Kidney (tissue), 14 donors: Measurements from ENCODE around the gene TSPAN15. TPM values are rescaled to one million over a fixed set of nuclear protein-coding genes. Genes with fewer than 3 reads are reported as not detected.
"Not testable (repeated sequence)": the region's sequence is repeated elsewhere in the genome, so short reads cannot be mapped to it uniquely, and the experiment has no call there.

ENCODE experiments used
- DNase-seq, 5 donors: peaks; one replicate each; pipeline ENCODE4 v3.0.0-alpha.2; 2013 to 2020
- FAIRE-seq: peaks from 2 replicates; lab custom pipeline; 2012; peaks lifted over from hg19 to GRCh38; lab: Jason Lieb, UNC
- H3K27ac ChIP-seq, 2 donors: one replicate each; pipeline ENCODE4 v1.7.0; 2013; ENCODE audit warnings: low read depth in 2 of 2, low read length in 2 of 2, inconsistent platforms in 1 of 2
- H3K27me3 ChIP-seq: one replicate; pipeline ENCODE4 v1.7.1; 2013; ENCODE audit warnings: low read length, inconsistent platforms; ENCODE audit not compliant: control insufficient read depth, insufficient read depth
- H3K36me3 ChIP-seq, 3 donors: one replicate each; pipeline versions ENCODE4 v1.7.0 to v1.7.1; 2013; ENCODE audit warnings: low read length in 3 of 3, control low read depth in 1 of 3, inconsistent platforms in 1 of 3; ENCODE audit not compliant: insufficient read depth in 3 of 3, control insufficient read depth in 2 of 3
- H3K4me1 ChIP-seq, 3 donors: one replicate each; pipeline versions ENCODE4 v1.7.0 to v1.7.1; 2013; ENCODE audit warnings: low read length in 3 of 3, inconsistent platforms in 1 of 3, low read depth in 1 of 3; ENCODE audit not compliant: control insufficient read depth in 2 of 3, insufficient read depth in 2 of 3
- H3K4me3 ChIP-seq, 3 donors: one replicate each; pipeline versions ENCODE4 v1.7.0 to v1.8.1; 2013; ENCODE audit warnings: low read length in 3 of 3, control low read depth in 1 of 3, inconsistent platforms in 1 of 3
- H3K9ac ChIP-seq, 3 donors: one replicate each; pipeline versions ENCODE4 v1.7.0 to v1.7.1; 2013; ENCODE audit warnings: low read length in 3 of 3, control low read depth in 1 of 3, inconsistent platforms in 1 of 3
- H3K9me3 ChIP-seq, 3 donors: one replicate each; pipeline versions ENCODE4 v1.7.0 to v1.7.1; 2013; ENCODE audit warnings: low read length in 3 of 3, control low read depth in 1 of 3, inconsistent platforms in 1 of 3; ENCODE audit not compliant: control insufficient read depth in 2 of 3, insufficient read depth in 1 of 3
- CTCF ChIP-seq: IDR thresholded peaks from 3 replicates; pipeline ENCODE4 v1.5.1; 2012; ENCODE audit warnings: mild to moderate bottlenecking, moderate library complexity, borderline replicate concordance; ENCODE audit not compliant: insufficient read depth; ENCODE audit errors: extremely low read depth
- intact Hi-C: fragments of 100-400 bp; cut with DNase I; formaldehyde crosslinking; loops from one replicate; pipeline ENCODE4 v1.11.1; 2022
- polyA plus RNA-seq: library from polyadenylated mRNA; stranded (reverse); fragments of 350-450 nt; fragmentation: Illumina TruSeq; extraction: RNeasy Lipid Tissue Mini Kit (QIAGEN cat#74804); gene quantifications from one replicate; pipeline ENCODE4 v1.2.3, GENCODE V29; 2014; ENCODE audit warnings: low read depth, low replicate concordance; ENCODE audit not compliant: insufficient read depth
- total RNA-seq: library from RNA; stranded (reverse); fragmentation: NEBNext Ultra II Directional; extraction: Animal tissue kit (Norgen Biotek cat#: 25700); gene quantifications from one replicate; pipeline ENCODE4 v1.2.1, GENCODE V29; 2021
- donor health status: control.
- donor health status: control.
- donor health status: control.
- donor health status: control.
- donor health status: control.
- donor health status: DM: yes; HTN: yes; CAD: no.
- donor health status: Normal renal cell carcinoma (clear cell type).

Gene TSPAN15
- total and polyA plus RNA-seq, 2 donors from 2014 or later = 28.2 to 65.4 TPM

DNA sequence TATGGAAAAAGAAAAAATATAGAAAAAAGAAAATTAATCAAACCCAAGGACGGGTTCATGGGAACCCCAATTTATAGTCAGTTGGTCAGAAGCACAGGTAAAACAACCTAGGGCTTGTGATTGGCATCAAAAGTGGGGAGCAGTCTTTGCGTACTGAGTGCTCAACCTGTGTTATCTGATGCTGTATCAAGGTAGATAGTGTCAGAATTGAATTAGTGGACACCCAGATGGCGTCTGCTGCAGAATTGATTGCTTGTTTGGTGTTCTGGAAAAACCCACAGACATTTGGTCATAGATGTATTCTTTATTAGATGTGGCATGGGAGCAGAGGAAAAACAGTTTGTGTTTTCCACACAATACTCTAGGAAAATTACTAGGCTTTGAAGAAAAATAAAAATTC, 82.4 kb downstream of the TSPAN15 start:
- FAIRE-seq (no peak), DNase-seq (no peak)
- Histone ChIP-seq H3K27me3 (no peaks in the 10 kb centered on the region), H3K4me3 (no peak overlapping the region), H3K9me3 (peaks cover 0 to 4% (median 0%) of the 10 kb centered on the region in 3 donors), H3K27ac (no peak overlapping the region), H3K9ac (no peak overlapping the region), H3K4me1 (no peaks in the 10 kb centered on the region), H3K36me3 (no peaks in the 10 kb centered on the region)
- intact Hi-C loops = no loop called here
- TF ChIP-seq CTCF = no peak

DNA sequence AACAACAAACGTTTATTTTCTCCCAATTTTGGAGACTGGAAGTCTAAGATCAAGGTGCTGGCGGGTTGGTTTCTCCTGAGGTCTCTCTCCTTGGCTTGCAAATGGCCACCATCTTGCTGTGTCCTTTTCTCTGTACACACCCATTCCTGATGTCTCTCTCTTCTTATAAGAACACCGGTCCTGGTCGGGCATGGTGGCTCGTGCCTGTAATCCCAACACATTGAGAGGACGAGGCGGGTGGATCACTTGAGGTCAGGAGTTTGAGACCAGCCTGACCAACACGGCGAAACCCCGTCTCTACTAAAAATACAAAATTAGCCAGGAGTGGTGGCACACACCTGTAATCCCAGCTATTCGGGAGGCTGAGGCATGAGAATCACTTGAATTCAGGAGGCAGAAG, 85.3 kb downstream of the TSPAN15 start:
- H3K9ac ChIP-seq, H3K9me3 ChIP-seq, FAIRE-seq, H3K27me3 ChIP-seq, H3K27ac ChIP-seq, DNase-seq, H3K36me3 ChIP-seq, intact Hi-C loops, H3K4me1 ChIP-seq, H3K4me3 ChIP-seq: not testable (repeated sequence)

GRCh38 chr10:69537449-69537848, 86.2 kb downstream of the TSPAN15 start:
- Histone ChIP-seq H3K36me3 (no peaks in the 10 kb centered on the region), H3K4me1 (no peaks in the 10 kb centered on the region), H3K9ac (no peak overlapping the region), H3K27me3 (no peaks in the 10 kb centered on the region), H3K4me3 (no peak overlapping the region), H3K27ac (no peak overlapping the region), H3K9me3 (peaks cover 0 to 4% (median 0%) of the 10 kb centered on the region in 3 donors)
- no peak for FAIRE-seq
- TF ChIP-seq CTCF = no peak
- intact Hi-C loops = no loop called here
- DNase-seq = no peak

- no peak for TF ChIP-seq CTCF
- Histone ChIP-seq H3K27ac (no peak overlapping the region), H3K9me3 (peaks cover 0 to 4% (median 0%) of the 10 kb centered on the region in 3 donors), H3K4me3 (no peak overlapping the region), H3K4me1 (no peaks in the 10 kb centered on the region), H3K36me3 (no peaks in the 10 kb centered on the region), H3K27me3 (no peaks in the 10 kb centered on the region), H3K9ac (no peak overlapping the region)
- intact Hi-C loops = no loop called here
- no peak for DNase-seq
- no peak for FAIRE-seq
Observed at GRCh38 chr10:69538461-69538860, 87.2 kb downstream of the TSPAN15 start.
